HepG2 (cell line): ENCODE data around the gene ADSS2.

ENCODE experiments used
- CBFB ChIP-seq: sonication (generic); formaldehyde crosslinking; IDR thresholded peaks from 2 replicates; pipeline ENCODE4 v1.4.0; 2020; ENCODE audit warnings: missing genetic modification reagents
- CREM ChIP-seq, 2 experiments: sonication (generic) in 1 of 2; formaldehyde crosslinking in 1 of 2; IDR thresholded peaks; 2 replicates each; pipeline versions ENCODE4 v1.4.0 to v1.6.1; 2016 to 2020; ENCODE audit warnings: antibody characterized with exemption in 1 of 2, mild to moderate bottlenecking in 1 of 2, missing genetic modification reagents in 1 of 2
- CTCF ChIP-seq: sonication (generic); formaldehyde crosslinking; IDR thresholded peaks from 2 replicates; pipeline ENCODE4 v1.5.0; 2020; ENCODE audit warnings: mild to moderate bottlenecking, missing genetic modification reagents, moderate library complexity
- EP300 ChIP-seq, 3 experiments: sonication (generic) in 1 of 3; formaldehyde crosslinking in 1 of 3; IDR thresholded peaks; 2 replicates each; pipeline versions ENCODE4 v1.5.1 to v1.6.1; 2011 to 2020; ENCODE audit warnings: low read depth in 2 of 3, low read length in 2 of 3, borderline replicate concordance in 1 of 3, improper control_type of control experiment in 1 of 3, mild to moderate bottlenecking in 1 of 3, missing genetic modification reagents in 1 of 3, moderate library complexity in 1 of 3
- FOXK2 ChIP-seq: fragments of 450-650 bp; IDR thresholded peaks from 2 replicates; pipeline ENCODE4 v1.6.1; 2016
- GATAD2A ChIP-seq: IDR thresholded peaks from 2 replicates; pipeline ENCODE4 v1.6.1; 2016
- MEIS1 ChIP-seq: sonication (generic); formaldehyde crosslinking; IDR thresholded peaks from 2 replicates; pipeline ENCODE4 v1.9.0; 2021; ENCODE audit warnings: mild to moderate bottlenecking, missing genetic modification reagents, moderate library complexity, borderline replicate concordance
- MXD1 ChIP-seq: sonication (generic); formaldehyde crosslinking; IDR thresholded peaks from 2 replicates; pipeline ENCODE4 v1.4.0; 2020; ENCODE audit warnings: mild to moderate bottlenecking, missing genetic modification reagents
- RAD21 ChIP-seq: fragments of 450-650 bp; formaldehyde crosslinking; IDR thresholded peaks from 2 replicates; pipeline ENCODE4 v1.5.0; 2020; ENCODE audit warnings: mild to moderate bottlenecking
- REST ChIP-seq, 2 experiments: IDR thresholded peaks; 2 replicates each; pipeline ENCODE4 v1.6.1; 2011 to 2012; ENCODE audit warnings: low read length in 2 of 2, borderline replicate concordance in 1 of 2, low read depth in 1 of 2, mild to moderate bottlenecking in 1 of 2, moderate library complexity in 1 of 2
- TBL1XR1 ChIP-seq: fragments of 150-350 bp; IDR thresholded peaks from 2 replicates; pipeline ENCODE4 v1.6.1; 2014; ENCODE audit warnings: borderline replicate concordance, low read length; ENCODE audit not compliant: partially characterized antibody
- ZBTB38 ChIP-seq: sonication (generic); formaldehyde crosslinking; IDR thresholded peaks from 2 replicates; pipeline ENCODE4 v1.5.1; 2020; ENCODE audit warnings: mild to moderate bottlenecking, missing genetic modification reagents
- ZNF839 ChIP-seq: sonication (generic); formaldehyde crosslinking; IDR thresholded peaks from 2 replicates; pipeline ENCODE4 v1.4.0; 2020; ENCODE audit warnings: missing genetic modification reagents, mild to moderate bottlenecking, borderline replicate concordance

- TF ChIP-seq REST (IDR thresholded peaks at IDR 0.05; ENCODE audit: borderline replicate concordance in 1 of 2, low read depth in 1 of 2, low read length in 2 of 2) (no peak), ZNF839 (no peak), CBFB (CRISPR knock-in tag) (no peak), EP300 (IDR thresholded peaks at IDR 0.05; ENCODE audit: low read depth in 2 of 2, low read length in 2 of 2) (no peak), EP300 (CRISPR knock-in tag; IDR thresholded peaks at IDR 0.05; ENCODE audit: borderline replicate concordance) (no peak), TBL1XR1 (no peak), FOXK2 (no peak), RAD21 (CRISPR knock-in tag) (no peak), GATAD2A (CRISPR knock-in tag) (no peak), CTCF (CRISPR knock-in tag) (no peak), MXD1 (CRISPR knock-in tag) (no peak), CREM (IDR thresholded peaks at IDR 0.05) (no peak), CREM (CRISPR knock-in tag; IDR thresholded peaks at IDR 0.05) (no peak), MEIS1 (CRISPR knock-in tag) (no peak), ZBTB38 (CRISPR knock-in tag) (no peak)
Measured at GRCh38 chr1:244414543-244414942, 37.2 kb downstream of the ADSS2 start.
